ENCODE results near the gene OR2Y1. TPM values are rescaled to one million over a fixed set of nuclear protein-coding genes. Genes with fewer than 3 reads are reported as not detected.

The OR2Y1 gene, protein sequence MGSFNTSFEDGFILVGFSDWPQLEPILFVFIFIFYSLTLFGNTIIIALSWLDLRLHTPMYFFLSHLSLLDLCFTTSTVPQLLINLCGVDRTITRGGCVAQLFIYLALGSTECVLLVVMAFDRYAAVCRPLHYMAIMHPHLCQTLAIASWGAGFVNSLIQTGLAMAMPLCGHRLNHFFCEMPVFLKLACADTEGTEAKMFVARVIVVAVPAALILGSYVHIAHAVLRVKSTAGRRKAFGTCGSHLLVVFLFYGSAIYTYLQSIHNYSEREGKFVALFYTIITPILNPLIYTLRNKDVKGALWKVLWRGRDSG
- total RNA-seq, result not detected in 2 replicates

GRCh38 chr5:180739958-180740357 is at the start of gene OR2Y1:
Gene OR2Y1, minus strand, starts transcription at chr5:180740058. Its CDS starts 0 bp downstream, at chr5:180740058.

Other genes with a start within 250 kb of the OR2Y1 start
- gene CNOT6, start 245.7 kb downstream of the OR2Y1 start, total RNA-seq, result 7.5 and 7.6 TPM in 2 replicates
- gene SCGB3A1, start 148.6 kb downstream of the OR2Y1 start, total RNA-seq, result not detected in 2 replicates
- gene FLT4, start 90.5 kb downstream of the OR2Y1 start, total RNA-seq, result under 0.01 and 0.37 TPM in 2 replicates
- 71.5 and 103 TPM in 2 replicates for gene MGAT1, start 62.7 kb upstream of the OR2Y1 start, total RNA-seq
- 16.6 and 19.0 TPM in 2 replicates for gene ZFP62, start 121.2 kb upstream of the OR2Y1 start, total RNA-seq
- not detected in 2 replicates for gene BTNL8, start 159.1 kb upstream of the OR2Y1 start, total RNA-seq
- gene BTNL3, start 248.8 kb upstream of the OR2Y1 start, total RNA-seq, result not detected in 2 replicates